GM12891 (cell line): Measurements from ENCODE around the gene RNASE7.

Experiments
- DNase-seq: peaks from one replicate; pipeline ENCODE4 v3.0.0; 2011; ENCODE audit warnings: low spot score; ENCODE audit not compliant: insufficient read length
- FAIRE-seq: peaks from 2 replicates; lab custom pipeline; 2011; peaks lifted over from hg19 to GRCh38; lab: Jason Lieb, UNC
- PAX5 ChIP-seq: IDR thresholded peaks from 2 replicates; pipeline ENCODE4 v1.6.1; 2011; ENCODE audit warnings: low read length, moderate library complexity, mild to moderate bottlenecking; ENCODE audit not compliant: insufficient read depth, severe bottlenecking
- POLR2A ChIP-seq: IDR thresholded peaks from 2 replicates; pipeline ENCODE4 v1.6.1; 2011; ENCODE audit warnings: low read depth, low read length, control low read depth
- POLR2AphosphoS5 ChIP-seq: IDR thresholded peaks from 2 replicates; pipeline ENCODE4 v1.6.1; 2011; ENCODE audit warnings: low read depth, low read length, control low read depth
- POU2F2 ChIP-seq: IDR thresholded peaks from 2 replicates; pipeline ENCODE4 v1.6.1; 2011; ENCODE audit warnings: low read depth, mild to moderate bottlenecking, control low read depth, low read length, moderate library complexity
- SPI1 ChIP-seq: IDR thresholded peaks from 2 replicates; pipeline ENCODE4 v1.6.1; 2011; ENCODE audit warnings: low read depth, low read length, control low read depth
- TAF1 ChIP-seq: IDR thresholded peaks from 2 replicates; pipeline ENCODE4 v1.6.1; 2011; ENCODE audit warnings: low read depth, low read length, control low read depth

The RNASE7 gene

GRCh38 chr14:21011136-21011535 is 31.0 kb upstream of the RNASE7 start:
- TF ChIP-seq POLR2AphosphoS5 (no peak), TAF1 (no peak), POU2F2 (no peak), POLR2A (no peak), SPI1 (no peak), PAX5 (no peak)
- FAIRE-seq (no peak), DNase-seq (no peak)

- DNase-seq (no peak), FAIRE-seq (peak; percentile 38)
- no peak for TF ChIP-seq TAF1
- TF ChIP-seq POLR2AphosphoS5 = no peak
- no peak for TF ChIP-seq PAX5
- TF ChIP-seq SPI1 = no peak
- TF ChIP-seq POU2F2 = no peak
- no peak for TF ChIP-seq POLR2A
Measured at GRCh38 chr14:21014761-21015190, 27.4 kb upstream of the RNASE7 start.

GRCh38 chr14:21015312-21015711 is 26.9 kb upstream of the RNASE7 start:
- no peak for FAIRE-seq

GRCh38 chr14:21016413-21017190 is 25.6 kb upstream of the RNASE7 start:
- DNase-seq = no peak
- TF ChIP-seq PAX5 = no peak
- no peak for FAIRE-seq

More at GRCh38 chr14:21015312-21015711, 26.9 kb upstream of the RNASE7 start:
- TF ChIP-seq PAX5 = no peak
- DNase-seq = no peak

GRCh38 chr14:21017528-21018245 is 24.5 kb upstream of the RNASE7 start:
- TF ChIP-seq POLR2AphosphoS5 (no peak), SPI1 (no peak), PAX5 (no peak), POU2F2 (no peak), POLR2A (no peak)
- DNase-seq (no peak), FAIRE-seq (no peak)

GRCh38 chr14:21018286-21018685 is 23.9 kb upstream of the RNASE7 start:
- no peak for FAIRE-seq
- no peak for TF ChIP-seq POU2F2
- no peak for TF ChIP-seq TAF1
- no peak for TF ChIP-seq POLR2A
- TF ChIP-seq SPI1 = no peak
- TF ChIP-seq POLR2AphosphoS5 = no peak
- TF ChIP-seq PAX5 = no peak
- no peak for DNase-seq

- FAIRE-seq = no peak
- TF ChIP-seq POU2F2 = no peak
- no peak for TF ChIP-seq POLR2AphosphoS5
- no peak for TF ChIP-seq PAX5
- no peak for TF ChIP-seq TAF1
- TF ChIP-seq POLR2A = no peak
- no peak for TF ChIP-seq SPI1
- no peak for DNase-seq
Measured at GRCh38 chr14:21018781-21019180, 23.4 kb upstream of the RNASE7 start.

GRCh38 chr14:21019366-21019765 is 22.8 kb upstream of the RNASE7 start:
- no peak for DNase-seq
- no peak for FAIRE-seq
- TF ChIP-seq POLR2A = no peak
- TF ChIP-seq POU2F2 = no peak
- no peak for TF ChIP-seq POLR2AphosphoS5
- TF ChIP-seq SPI1 = no peak
- TF ChIP-seq TAF1 = no peak
- no peak for TF ChIP-seq PAX5

GRCh38 chr14:21020977-21021545 is 21.1 kb upstream of the RNASE7 start:
- DNase-seq (no peak), FAIRE-seq (no peak)
- TF ChIP-seq POU2F2 (no peak), POLR2A (no peak), PAX5 (no peak), TAF1 (no peak), POLR2AphosphoS5 (no peak), SPI1 (no peak)

- TF ChIP-seq PAX5 (no peak), POLR2AphosphoS5 (no peak), TAF1 (no peak), POLR2A (no peak), SPI1 (no peak), POU2F2 (no peak)
- no peak for FAIRE-seq
- no peak for DNase-seq
Measured at GRCh38 chr14:21022686-21023085, 19.5 kb upstream of the RNASE7 start.
